Measurements from ENCODE around the gene TMEM86B. TPM values are rescaled to one million over a fixed set of nuclear protein-coding genes. Genes with fewer than 3 reads are reported as not detected.
A peak's percentile ranks its signal among the peaks of the same experiment; 100 is the strongest.

TMEM86B gene
- total RNA-seq, 1 donor from 2014 or later: 14.8 TPM

DNA sequence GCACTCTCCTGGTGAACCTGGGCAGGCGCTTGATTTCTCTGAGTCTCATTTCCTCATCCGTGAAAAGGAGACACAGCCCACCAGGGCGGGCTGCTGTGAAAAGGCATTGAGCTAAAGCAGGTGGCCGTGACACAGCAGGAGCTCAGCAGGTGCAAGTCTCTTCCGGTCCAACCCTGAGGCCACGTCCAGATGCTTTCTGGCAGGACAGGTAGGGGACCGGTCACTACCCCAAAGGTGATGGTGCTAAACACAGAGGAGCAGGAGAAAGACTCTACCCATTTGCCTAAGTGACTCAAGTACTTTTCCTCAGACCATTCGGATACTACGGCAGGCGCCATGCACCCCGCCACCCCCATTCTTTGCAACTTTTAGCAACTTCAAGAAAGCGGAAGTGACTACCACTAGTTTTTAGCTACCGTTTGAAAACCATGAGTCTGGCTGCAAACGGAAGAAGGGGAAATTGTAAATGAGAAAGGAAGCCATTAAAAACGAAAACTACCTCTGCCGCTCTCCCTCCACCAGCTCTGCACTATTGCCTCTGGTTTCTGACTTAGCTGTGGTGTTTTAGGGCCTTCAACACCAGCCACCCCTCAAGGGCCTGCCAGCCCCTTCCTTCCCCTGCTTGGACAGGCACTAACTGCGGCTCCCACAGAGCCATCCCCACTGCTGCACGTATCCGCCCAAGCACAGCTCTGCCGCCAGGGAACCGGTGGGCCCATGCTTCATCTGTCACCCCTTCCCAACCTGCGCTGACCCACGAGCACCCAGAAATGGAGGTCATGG, 25.5 kb upstream of the TMEM86B start:
- Mint-ChIP-seq H3K4me3 (peak overlapping the region; percentile 98), H3K27me3 (no peaks in the 10 kb centered on the region), H3K27ac (peak overlapping the region; percentile 100), H3K9me3 (no peaks in the 10 kb centered on the region), H3K36me3 (ENCODE audit: low read depth) (peaks cover 37% of the 10 kb centered on the region), H3K4me1 (peaks cover 87% of the 10 kb centered on the region)
- peak; percentile 61 for ATAC-seq (ENCODE audit: low read depth)
- peak; percentile 73 for DNase-seq
- CTCF ChIA-PET: interaction anchor here (0.6 to 3.6 kb wide), 11 partner anchors 22 to 351 kb away, joined by 3 to 16 read pairs (median 4); partner anchors contain the start of genes HSPBP1 and KMT5C
- intact Hi-C loops (cut with micrococcal nuclease): loop anchor here (1.0 to 10.0 kb wide), 8 partner anchors 22 to 388 kb away; partner anchors contain the start of genes HSPBP1, KMT5C, PPP1R12C and RPL28
- POLR2A ChIA-PET: interaction anchor here (0.5 to 12.3 kb wide), 28 partner anchors 10 to 1139 kb away, joined by 3 to 277 read pairs (median 4); partner anchors contain the start of genes BRSK1, FIZ1, HSPBP1 and ISOC2
- TF ChIP-seq, protein P1, sequence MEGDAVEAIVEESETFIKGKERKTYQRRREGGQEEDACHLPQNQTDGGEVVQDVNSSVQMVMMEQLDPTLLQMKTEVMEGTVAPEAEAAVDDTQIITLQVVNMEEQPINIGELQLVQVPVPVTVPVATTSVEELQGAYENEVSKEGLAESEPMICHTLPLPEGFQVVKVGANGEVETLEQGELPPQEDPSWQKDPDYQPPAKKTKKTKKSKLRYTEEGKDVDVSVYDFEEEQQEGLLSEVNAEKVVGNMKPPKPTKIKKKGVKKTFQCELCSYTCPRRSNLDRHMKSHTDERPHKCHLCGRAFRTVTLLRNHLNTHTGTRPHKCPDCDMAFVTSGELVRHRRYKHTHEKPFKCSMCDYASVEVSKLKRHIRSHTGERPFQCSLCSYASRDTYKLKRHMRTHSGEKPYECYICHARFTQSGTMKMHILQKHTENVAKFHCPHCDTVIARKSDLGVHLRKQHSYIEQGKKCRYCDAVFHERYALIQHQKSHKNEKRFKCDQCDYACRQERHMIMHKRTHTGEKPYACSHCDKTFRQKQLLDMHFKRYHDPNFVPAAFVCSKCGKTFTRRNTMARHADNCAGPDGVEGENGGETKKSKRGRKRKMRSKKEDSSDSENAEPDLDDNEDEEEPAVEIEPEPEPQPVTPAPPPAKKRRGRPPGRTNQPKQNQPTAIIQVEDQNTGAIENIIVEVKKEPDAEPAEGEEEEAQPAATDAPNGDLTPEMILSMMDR (IDR thresholded peaks at IDR 0.05): no peak

DNA sequence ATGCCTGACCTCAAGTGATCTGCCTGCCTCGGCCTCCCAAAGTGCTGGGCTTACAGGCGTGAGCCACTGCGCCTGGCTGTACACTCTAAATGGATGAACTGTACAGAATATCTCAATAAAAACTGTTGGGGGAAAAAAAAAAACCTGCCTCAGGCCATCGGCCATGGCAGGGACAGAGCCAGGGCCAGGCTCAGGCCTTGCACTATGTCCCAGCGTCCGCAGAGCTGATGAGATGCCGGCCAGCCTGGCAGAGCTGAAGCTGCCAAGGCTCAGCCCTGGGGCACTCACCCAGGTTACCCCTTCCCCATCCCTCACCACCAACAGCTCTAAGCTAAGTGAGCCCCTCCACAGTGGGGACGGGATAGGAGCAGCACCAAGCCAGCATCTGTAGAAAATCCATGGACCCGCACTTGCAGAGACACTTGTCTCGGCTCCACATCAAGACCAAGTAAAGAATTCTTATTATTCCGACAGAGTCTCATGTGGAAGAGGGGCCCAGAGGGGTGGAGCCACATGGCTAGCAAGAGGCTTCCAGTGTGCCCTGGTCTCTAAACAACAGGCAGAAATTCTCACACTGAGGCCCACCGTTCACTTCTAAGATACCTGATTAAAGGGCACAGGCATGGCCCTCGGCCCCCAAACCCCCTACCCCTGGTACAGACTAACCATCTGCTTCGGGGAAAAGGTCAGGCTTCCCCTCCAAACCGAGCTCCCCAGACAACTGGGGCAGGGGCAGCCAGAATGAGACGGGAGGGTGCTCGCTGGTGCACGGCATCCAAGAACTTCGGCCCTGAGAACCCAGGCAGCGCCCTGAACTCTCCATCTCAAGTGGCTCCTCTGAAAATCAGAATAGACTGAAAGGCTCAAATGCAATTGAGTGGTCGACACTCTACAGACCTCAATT, 24.4 kb upstream of the TMEM86B start:
- Mint-ChIP-seq H3K27me3 (no peaks in the 10 kb centered on the region), H3K27ac (peak overlapping the region; percentile 100), H3K36me3 (ENCODE audit: low read depth) (peaks cover 41% of the 10 kb centered on the region), H3K4me1 (peaks cover 96% of the 10 kb centered on the region), H3K4me3 (peak overlapping the region; percentile 98), H3K9me3 (no peaks in the 10 kb centered on the region)
- ATAC-seq (ENCODE audit: low read depth): no peak
- intact Hi-C loops (cut with micrococcal nuclease): loop anchor here (1.0 to 10.0 kb wide), 6 partner anchors 23 to 389 kb away; partner anchors contain the start of genes HSPBP1, PPP1R12C, ZNF524 and ZNF580
- TF ChIP-seq, protein P1 (IDR thresholded peaks at IDR 0.05): no peak
- ChIA-PET CTCF (interaction anchor here (1.4 to 3.6 kb wide), 4 partner anchors 23 to 111 kb away, joined by 5 to 16 read pairs (median 10); no protein-coding TSS in a partner anchor), POLR2A (interaction anchor here (0.5 to 12.3 kb wide), 19 partner anchors 9 to 1138 kb away, joined by 3 to 277 read pairs (median 7); partner anchors contain the start of genes BRSK1, FIZ1, HSPBP1 and ISOC2)
- no peak for DNase-seq

DNA sequence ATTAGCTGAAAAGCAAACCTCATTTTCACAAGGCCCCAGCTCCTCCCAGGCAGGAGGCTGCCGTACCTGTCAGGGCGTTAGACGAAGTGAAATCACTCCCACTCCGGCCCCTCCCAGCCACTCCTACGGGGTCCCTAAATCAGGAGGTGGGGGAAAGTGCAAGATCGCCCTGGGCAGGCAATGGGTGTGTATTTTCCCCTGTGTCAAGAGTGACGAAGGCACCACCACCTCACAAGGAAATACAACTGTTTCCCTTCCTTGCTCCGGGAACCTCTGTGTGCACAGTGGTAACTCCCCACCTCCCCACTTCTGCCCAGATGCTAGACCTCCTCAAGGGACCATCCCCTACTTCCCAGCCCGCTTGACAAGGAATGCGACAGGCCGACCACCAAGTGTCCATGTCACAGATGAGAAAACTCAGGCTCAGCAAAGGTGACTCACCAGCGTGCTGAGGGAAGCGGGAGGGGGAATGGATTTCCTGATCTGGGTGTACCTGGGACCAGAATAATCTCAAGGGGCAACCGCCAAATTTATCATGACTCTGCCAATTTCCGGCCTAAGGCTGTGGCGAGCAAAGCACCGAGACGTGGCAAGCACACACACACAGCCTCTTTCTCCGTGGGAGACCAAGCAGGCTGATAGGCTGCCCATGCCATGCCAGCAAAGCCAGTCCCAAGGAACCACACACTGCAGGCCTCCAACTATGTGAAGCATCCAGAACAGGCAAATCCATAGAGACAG, 22.9 kb upstream of the TMEM86B start:
- Mint-ChIP-seq H3K4me3 (peak overlapping the region; percentile 83), H3K36me3 (ENCODE audit: low read depth) (peaks cover 29% of the 10 kb centered on the region), H3K27me3 (no peaks in the 10 kb centered on the region), H3K9me3 (no peaks in the 10 kb centered on the region), H3K4me1 (peaks cover 91% of the 10 kb centered on the region), H3K27ac (peak overlapping the region; percentile 100)
- CTCF ChIA-PET: interaction anchor here (0.6 to 1.7 kb wide), 5 partner anchors 50 to 133 kb away, joined by 3 to 6 read pairs (median 4); partner anchors contain the start of genes KMT5C and TMEM238
- peak; percentile 39 for DNase-seq
- TF ChIP-seq, protein P1 (IDR thresholded peaks at IDR 0.05): no peak
- POLR2A ChIA-PET: interaction anchor here (0.7 to 12.3 kb wide), 6 partner anchors 8 to 396 kb away, joined by 3 to 277 read pairs (median 4); partner anchors contain the start of genes BRSK1, CCDC106, HSPBP1 and PPP6R1
- intact Hi-C loops (cut with micrococcal nuclease): loop anchor here (5.0 to 10.0 kb wide), 3 partner anchors 34 to 391 kb away; partner anchors contain the start of genes ZNF524, ZNF580, ZNF581 and ZNF865
- ATAC-seq (ENCODE audit: low read depth): peak; percentile 18

DNA sequence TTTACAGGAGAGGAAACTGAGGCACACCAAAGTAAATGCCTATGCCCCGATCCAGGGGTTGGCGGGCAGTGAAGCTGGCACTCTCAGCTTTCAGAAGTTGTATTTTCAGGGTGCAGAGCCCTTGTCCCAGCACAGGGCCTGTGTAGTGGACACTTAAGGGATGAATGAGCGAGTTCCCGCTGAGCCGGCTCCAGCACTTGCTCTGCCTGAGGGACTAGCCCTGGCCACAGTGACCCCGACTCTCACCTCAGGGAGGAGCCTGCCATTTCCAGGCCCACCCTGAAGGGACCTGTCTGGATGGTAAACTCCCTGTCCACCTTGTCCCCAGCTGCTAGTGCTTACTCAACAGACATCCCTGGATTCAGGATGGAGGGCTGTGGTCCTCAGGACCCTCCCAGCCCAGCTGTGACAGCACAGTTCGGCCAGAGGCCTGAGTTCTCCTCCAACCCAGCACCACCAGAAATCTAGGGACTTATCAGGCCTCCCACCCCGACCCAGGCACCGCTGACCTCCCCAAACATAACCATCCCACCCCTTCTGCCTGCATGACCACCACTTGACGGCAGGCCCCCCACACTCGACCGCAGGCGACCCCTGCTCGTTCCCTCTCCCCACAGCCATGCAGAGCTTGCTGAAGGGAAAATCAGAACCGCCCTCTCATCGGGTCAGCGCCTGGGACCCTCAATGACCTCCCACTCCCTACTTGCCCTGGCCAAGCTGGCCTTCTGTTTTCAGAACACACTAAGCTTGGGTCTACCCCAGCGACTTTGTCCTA, 21.9 kb upstream of the TMEM86B start:
- peak overlapping the region; percentile 83 for H3K4me3 Mint-ChIP-seq
- peaks cover 32% of the 10 kb centered on the region for H3K36me3 Mint-ChIP-seq (ENCODE audit: low read depth)
- CTCF ChIA-PET: interaction anchor here (1.1 to 1.7 kb wide), 3 partner anchors 51 to 134 kb away, joined by 3 to 6 read pairs (median 4); partner anchors contain the start of genes KMT5C and TMEM238
- no peaks in the 10 kb centered on the region for H3K27me3 Mint-ChIP-seq
- H3K9me3 Mint-ChIP-seq: no peaks in the 10 kb centered on the region
- POLR2A ChIA-PET: interaction anchor here (1.0 to 12.3 kb wide), 5 partner anchors 9 to 38 kb away, joined by 3 to 277 read pairs (median 5); partner anchors contain the start of genes BRSK1, HSPBP1 and PPP6R1
- TF ChIP-seq, protein P1 (IDR thresholded peaks at IDR 0.05): no peak
- peaks cover 80% of the 10 kb centered on the region for H3K4me1 Mint-ChIP-seq
- DNase-seq (no peak), ATAC-seq (ENCODE audit: low read depth) (no peak)
- H3K27ac Mint-ChIP-seq: peak overlapping the region; percentile 100
- intact Hi-C loops (cut with micrococcal nuclease): loop anchor here (5.0 to 10.0 kb wide), 3 partner anchors 33 to 392 kb away; partner anchors contain the start of genes ZNF524, ZNF580, ZNF581 and ZNF865

Measured in activated B cell treated with CpG ODN at 0.5 μM for 24 hours (primary cell).